H1 (cell line): Measurements from ENCODE around the gene NLRP1. TPM values are rescaled to one million over a fixed set of nuclear protein-coding genes. Genes with fewer than 3 reads are reported as not detected.

Experiments used
- CTCF ChIA-PET: fragments of 300-600 bp; sonication (Branson Sonifier 250); formaldehyde crosslinking; loops from one replicate; lab custom pipeline; 2021; ENCODE audit not compliant: partially characterized antibody; lab: Charles Lee
- POLR2A ChIA-PET: fragments of 300-600 bp; sonication (Branson Sonifier 250); formaldehyde crosslinking; loops from one replicate; lab custom pipeline; 2021; ENCODE audit warnings: inconsistent platforms; ENCODE audit not compliant: partially characterized antibody; lab: Charles Lee
- DNase-seq, 2 experiments: peaks; one replicate each; pipeline versions ENCODE4 v3.0.0 to v3.0.0-alpha.2; 2010 to 2022; ENCODE audit warnings: low spot score in 2 of 2, low read depth in 1 of 2, mixed read lengths in 1 of 2
- FAIRE-seq: peaks from 2 replicates; lab custom pipeline; 2011; peaks lifted over from hg19 to GRCh38; lab: Jason Lieb, UNC
- H2AFZ ChIP-seq: 2 replicates; pipeline ENCODE4 v1.8.1; 2012; ENCODE audit warnings: low read length, inconsistent platforms
- H2AK5ac ChIP-seq: 2 replicates; pipeline ENCODE4 v1.6.1; 2013; ENCODE audit warnings: low read depth, low read length
- H2BK120ac ChIP-seq: replicated peaks from 2 replicates; pipeline ENCODE3; 2013; ENCODE audit warnings: low read depth, low read length, inconsistent platforms
- H2BK12ac ChIP-seq: 2 replicates; pipeline ENCODE4 v1.6.1; 2013; ENCODE audit warnings: low read depth, low read length
- H2BK15ac ChIP-seq: 2 replicates; pipeline ENCODE4 v1.6.1; 2013; ENCODE audit warnings: low read length
- H2BK20ac ChIP-seq: 2 replicates; pipeline ENCODE4 v1.6.1; 2013; ENCODE audit warnings: low read length
- H2BK5ac ChIP-seq: 2 replicates; pipeline ENCODE4 v1.6.1; 2013; ENCODE audit warnings: low read depth, low read length
- H3K14ac ChIP-seq: 2 replicates; pipeline ENCODE4 v1.6.1; 2013; ENCODE audit warnings: inconsistent platforms; ENCODE audit not compliant: insufficient read length
- H3K18ac ChIP-seq: 2 replicates; pipeline ENCODE4 v1.6.1; 2013; ENCODE audit warnings: low read length; ENCODE audit errors: extremely low read depth
- H3K23ac ChIP-seq: 2 replicates; pipeline ENCODE4 v1.6.1; 2013; ENCODE audit warnings: inconsistent platforms; ENCODE audit not compliant: insufficient read length
- H3K23me2 ChIP-seq: 2 replicates; pipeline ENCODE4 v1.6.1; 2013; ENCODE audit warnings: low read depth, low read length
- H3K27ac ChIP-seq: 2 replicates; pipeline ENCODE4 v1.6.1; 2011; ENCODE audit warnings: low read depth, low read length, inconsistent platforms
- H3K27me3 ChIP-seq, 4 experiments: replicated peaks in 1 of 4; 1 replicate in 1 of 4; 2 replicates in 3 of 4; pipeline versions ENCODE4 v1.6.1 to v1.8.1; 2011 to 2013; ENCODE audit warnings: low read length in 3 of 4, mild to moderate bottlenecking in 3 of 4, inconsistent platforms in 2 of 4, mixed read lengths in 2 of 4, moderate library complexity in 1 of 4; ENCODE audit not compliant: control insufficient read depth in 3 of 4, insufficient read depth in 3 of 4; ENCODE audit errors: extremely low read depth in 1 of 4
- H3K36me3 ChIP-seq, 4 experiments: 2 replicates each; pipeline versions ENCODE4 v1.6.1 to v1.8.1; 2011 to 2013; ENCODE audit warnings: mild to moderate bottlenecking in 4 of 4, low read length in 3 of 4, moderate library complexity in 2 of 4, control low read depth in 1 of 4, inconsistent platforms in 1 of 4; ENCODE audit not compliant: insufficient read depth in 4 of 4, control insufficient read depth in 2 of 4
- H3K4ac ChIP-seq: replicated peaks from 2 replicates; pipeline ENCODE3; 2013; ENCODE audit warnings: low read length, low read depth, mixed read lengths, inconsistent platforms; ENCODE audit not compliant: insufficient read length
- H3K4me1 ChIP-seq, 4 experiments: replicated peaks in 1 of 4; 1 replicate in 1 of 4; 2 replicates in 3 of 4; pipeline versions ENCODE4 v1.6.1 to v1.8.1; 2011 to 2013; ENCODE audit warnings: low read length in 3 of 4, inconsistent platforms in 2 of 4, mixed read lengths in 1 of 4; ENCODE audit not compliant: insufficient read depth in 4 of 4, control insufficient read depth in 3 of 4
- H3K4me2 ChIP-seq, 2 experiments: 2 replicates each; pipeline versions ENCODE4 v1.6.1 to v1.8.1; 2011 to 2013; ENCODE audit warnings: low read depth in 2 of 2, low read length in 2 of 2, control low read depth in 1 of 2, inconsistent platforms in 1 of 2, mild to moderate bottlenecking in 1 of 2; ENCODE audit not compliant: insufficient read depth in 1 of 2
- H3K4me3 ChIP-seq, 4 experiments: fragments of 200-600, 300-600 bp in 1 of 4; sonication (generic), shearing (Covaris generic), sonication (Bioruptor Twin) in 1 of 4; 2 replicates each; pipeline versions ENCODE4 v1.5.1 to v1.8.1; 2011 to 2016; ENCODE audit warnings: low read length in 4 of 4, low read depth in 3 of 4, control low read depth in 2 of 4, inconsistent platforms in 2 of 4, mild to moderate bottlenecking in 2 of 4, mixed read lengths in 1 of 4, moderate library complexity in 1 of 4; ENCODE audit not compliant: insufficient read depth in 2 of 4; ENCODE audit errors: extremely low read depth in 1 of 4
- H3K56ac ChIP-seq: replicated peaks from 2 replicates; pipeline ENCODE3; 2013; ENCODE audit warnings: low read depth, mild to moderate bottlenecking, mixed read lengths, low read length, inconsistent platforms; ENCODE audit not compliant: insufficient read length
- H3K79me1 ChIP-seq: 2 replicates; pipeline ENCODE4 v1.6.1; 2013; ENCODE audit warnings: low read depth, low read length, control low read depth
- H3K79me2 ChIP-seq, 2 experiments: 2 replicates each; pipeline versions ENCODE4 v1.6.1 to v1.8.1; 2012 to 2013; ENCODE audit warnings: low read length in 2 of 2, mild to moderate bottlenecking in 2 of 2, inconsistent platforms in 1 of 2; ENCODE audit not compliant: insufficient read depth in 2 of 2, control insufficient read depth in 1 of 2
- H3K9ac ChIP-seq, 4 experiments: replicated peaks in 1 of 4; 1 replicate in 1 of 4; 2 replicates in 3 of 4; pipeline versions ENCODE4 v1.6.1 to v1.8.1; 2011 to 2013; ENCODE audit warnings: low read depth in 3 of 4, low read length in 3 of 4, control low read depth in 2 of 4, mild to moderate bottlenecking in 2 of 4, moderate library complexity in 2 of 4, inconsistent platforms in 1 of 4; ENCODE audit errors: extremely low read depth in 1 of 4
- H3K9me3 ChIP-seq, 2 experiments: 2 replicates each; pipeline versions ENCODE4 v1.6.1 to v1.8.1; 2012 to 2013; ENCODE audit warnings: mild to moderate bottlenecking in 2 of 2, moderate library complexity in 2 of 2, control low read depth in 1 of 2, inconsistent platforms in 1 of 2, low read depth in 1 of 2, low read length in 1 of 2, mixed read lengths in 1 of 2; ENCODE audit not compliant: insufficient read depth in 2 of 2
- H4K20me1 ChIP-seq, 2 experiments: replicated peaks in 1 of 2; 2 replicates each; pipeline versions ENCODE3 to v1.8.1; 2011 to 2013; ENCODE audit warnings: inconsistent platforms in 2 of 2, low read length in 2 of 2, mild to moderate bottlenecking in 1 of 2; ENCODE audit not compliant: insufficient read depth in 2 of 2, control insufficient read depth in 1 of 2
- H4K5ac ChIP-seq: 2 replicates; pipeline ENCODE4 v1.6.1; 2013; ENCODE audit warnings: low read length, low read depth, mixed read lengths, inconsistent platforms; ENCODE audit not compliant: insufficient read length
- H4K8ac ChIP-seq: 2 replicates; pipeline ENCODE4 v1.8.0; 2013; ENCODE audit warnings: mild to moderate bottlenecking, moderate library complexity, low read length, inconsistent platforms; ENCODE audit not compliant: insufficient read depth; ENCODE audit errors: extremely low read depth
- H4K91ac ChIP-seq: replicated peaks from 2 replicates; pipeline ENCODE3; 2013; ENCODE audit warnings: low read length, mixed read lengths, inconsistent platforms; ENCODE audit not compliant: insufficient read length
- E2F6 ChIP-seq: IDR thresholded peaks from 2 replicates; pipeline ENCODE4 v1.6.1; 2012; ENCODE audit warnings: inconsistent platforms
- NANOG ChIP-seq: IDR thresholded peaks from 2 replicates; pipeline ENCODE4 v1.6.1; 2011; ENCODE audit warnings: low read length, low read depth, mild to moderate bottlenecking, inconsistent platforms; ENCODE audit not compliant: insufficient read depth, poor library complexity, severe bottlenecking
- WGBS, 2 experiments: shearing (Covaris generic) in 1 of 2; methylation state at CpG; one replicate each; pipeline versions ENCODE4 v1.1.6 to v1.1.7; 2013 to 2015; ENCODE audit warnings: low lambda C conversion rate in 2 of 2, mixed read lengths in 2 of 2, inconsistent platforms in 1 of 2, low coverage in 1 of 2, missing lambda C conversion rate in 1 of 2; ENCODE audit not compliant: insufficient replicate concordance in 2 of 2, insufficient coverage in 1 of 2, insufficient read length in 1 of 2; ENCODE audit errors: extremely low coverage in 1 of 2, missing lambda C conversion rate in 1 of 2; 5-methylcytosine and 5-hydroxymethylcytosine counted together
- polyA plus RNA-seq, 7 experiments: library from polyadenylated mRNA; depleted of rRNA in 3 of 7; stranded (reverse) in 5 of 7; unstranded in 2 of 7; fragments of >200 nt in 5 of 7; fragments of 200-250 nt in 2 of 7; gene quantifications; 1 replicate in 5 of 7; 2 replicates in 1 of 7; 4 replicates in 1 of 7; pipeline versions ENCODE4 v1.2.1 to v1.2.3, GENCODE V29; 2011 to 2013; ENCODE audit warnings: missing spikeins in 2 of 7, mixed read lengths in 2 of 7
- total RNA-seq: library from RNA; stranded (reverse); fragmentation: NEBNext Ultra II Directional; extraction: Animal tissue kit (Norgen Biotek cat#: 25700); gene quantifications from 2 replicates; pipeline ENCODE4 v1.2.1, GENCODE V29; 2021
- TF ChIP-seq, protein P1 (sequence below): IDR thresholded peaks from 2 replicates; pipeline ENCODE4 v1.6.1; 2012; ENCODE audit warnings: low read length, inconsistent platforms
- TF ChIP-seq, protein P2 (sequence below), 3 experiments: IDR thresholded peaks; 1 replicate in 2 of 3; 2 replicates in 1 of 3; pipeline versions ENCODE4 v1.5.1 to v1.6.1; 2011; ENCODE audit warnings: low read length in 3 of 3, mild to moderate bottlenecking in 3 of 3, inconsistent platforms in 2 of 3, low read depth in 1 of 3, moderate library complexity in 1 of 3; ENCODE audit not compliant: insufficient read depth in 1 of 3; ENCODE audit errors: control extremely low read depth in 1 of 3
- TF ChIP-seq, protein P3 (sequence below): IDR thresholded peaks from 2 replicates; pipeline ENCODE4 v1.6.1; 2012; ENCODE audit warnings: inconsistent platforms

The NLRP1 gene
- total and polyA plus RNA-seq, 2 of the 8 experiments (the other 6 are each of a cell fraction or from before 2014, with no cell fraction given) = 8.6 to 10.4 TPM

- Histone ChIP-seq H2BK15ac (peak overlapping the region; percentile 10; the same call in 1 of the 2 replicates), H3K14ac (no peak overlapping the region), H3K18ac (peak overlapping the region; percentile 16; the same call in 1 of the 2 replicates), H4K8ac (no peak overlapping the region), H3K9me3 (no peaks in the 10 kb centered on the region), H3K56ac (no peak overlapping the region), H4K20me1 (no peaks in the 10 kb centered on the region), H2BK120ac (no peak overlapping the region), H3K23me2 (peaks cover 4% of the 10 kb centered on the region; the same call in 1 of the 2 replicates), H4K91ac (no peak overlapping the region), H4K5ac (peak overlapping the region; percentile 2), H3K4me3 (no peak overlapping the region), H3K36me3 (no peaks in the 10 kb centered on the region), H2BK20ac (peak overlapping the region; percentile 73; the same call in 1 of the 2 replicates), H3K4ac (no peak overlapping the region), H3K79me1 (no peaks in the 10 kb centered on the region), H2AK5ac (no peak overlapping the region), H3K4me2 (peak overlapping the region; percentile 24 to 34; a peak in 1 of 4 replicates), H3K23ac (no peak overlapping the region), H3K9ac (no peak overlapping the region), H3K27me3 (no peaks in the 10 kb centered on the region), H2BK12ac (peak overlapping the region; percentile 94), H2AFZ (peak overlapping the region; percentile 99), H3K4me1 (peaks cover 0 to 6% (median 2%) of the 10 kb centered on the region in 4 experiments; a peak in 4 of 7 replicates), H3K27ac (no peak overlapping the region), H2BK5ac (peak overlapping the region; percentile 4), H3K79me2 (no peaks in the 10 kb centered on the region)
- ChIA-PET POLR2A (interaction anchor here (0.8 to 1.7 kb wide), 3 partner anchors 14 to 41 kb away, joined by 3 read pairs; a partner anchor contains a TSS), CTCF (interaction anchor here (0.6 to 2.1 kb wide), 9 partner anchors 10 to 82 kb away, joined by 3 to 8 read pairs (median 4); no protein-coding TSS in a partner anchor)
- WGBS, 2 experiments = 60% methylated on average over 6 of the region's 6 CpGs; no CpG with 5 or more reads in 1 of the 2 experiments
- DNase-seq (peak in 1 of 2 experiments; percentile 13), FAIRE-seq (peak; percentile 60)
- TF ChIP-seq, protein P1, sequence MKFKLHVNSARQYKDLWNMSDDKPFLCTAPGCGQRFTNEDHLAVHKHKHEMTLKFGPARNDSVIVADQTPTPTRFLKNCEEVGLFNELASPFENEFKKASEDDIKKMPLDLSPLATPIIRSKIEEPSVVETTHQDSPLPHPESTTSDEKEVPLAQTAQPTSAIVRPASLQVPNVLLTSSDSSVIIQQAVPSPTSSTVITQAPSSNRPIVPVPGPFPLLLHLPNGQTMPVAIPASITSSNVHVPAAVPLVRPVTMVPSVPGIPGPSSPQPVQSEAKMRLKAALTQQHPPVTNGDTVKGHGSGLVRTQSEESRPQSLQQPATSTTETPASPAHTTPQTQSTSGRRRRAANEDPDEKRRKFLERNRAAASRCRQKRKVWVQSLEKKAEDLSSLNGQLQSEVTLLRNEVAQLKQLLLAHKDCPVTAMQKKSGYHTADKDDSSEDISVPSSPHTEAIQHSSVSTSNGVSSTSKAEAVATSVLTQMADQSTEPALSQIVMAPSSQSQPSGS = no peak
- TF ChIP-seq E2F6 (peak; percentile 72), NANOG (no peak)
- TF ChIP-seq, protein P2, sequence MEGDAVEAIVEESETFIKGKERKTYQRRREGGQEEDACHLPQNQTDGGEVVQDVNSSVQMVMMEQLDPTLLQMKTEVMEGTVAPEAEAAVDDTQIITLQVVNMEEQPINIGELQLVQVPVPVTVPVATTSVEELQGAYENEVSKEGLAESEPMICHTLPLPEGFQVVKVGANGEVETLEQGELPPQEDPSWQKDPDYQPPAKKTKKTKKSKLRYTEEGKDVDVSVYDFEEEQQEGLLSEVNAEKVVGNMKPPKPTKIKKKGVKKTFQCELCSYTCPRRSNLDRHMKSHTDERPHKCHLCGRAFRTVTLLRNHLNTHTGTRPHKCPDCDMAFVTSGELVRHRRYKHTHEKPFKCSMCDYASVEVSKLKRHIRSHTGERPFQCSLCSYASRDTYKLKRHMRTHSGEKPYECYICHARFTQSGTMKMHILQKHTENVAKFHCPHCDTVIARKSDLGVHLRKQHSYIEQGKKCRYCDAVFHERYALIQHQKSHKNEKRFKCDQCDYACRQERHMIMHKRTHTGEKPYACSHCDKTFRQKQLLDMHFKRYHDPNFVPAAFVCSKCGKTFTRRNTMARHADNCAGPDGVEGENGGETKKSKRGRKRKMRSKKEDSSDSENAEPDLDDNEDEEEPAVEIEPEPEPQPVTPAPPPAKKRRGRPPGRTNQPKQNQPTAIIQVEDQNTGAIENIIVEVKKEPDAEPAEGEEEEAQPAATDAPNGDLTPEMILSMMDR (IDR thresholded peaks at IDR 0.05; ENCODE audit: control extremely low read depth in 1 of 3, insufficient read depth in 1 of 3, low read depth in 1 of 3, low read length in 3 of 3) = peak; percentile 31 to 44 (median 37); a peak in 3 of 4 replicates
- TF ChIP-seq, protein P3, sequence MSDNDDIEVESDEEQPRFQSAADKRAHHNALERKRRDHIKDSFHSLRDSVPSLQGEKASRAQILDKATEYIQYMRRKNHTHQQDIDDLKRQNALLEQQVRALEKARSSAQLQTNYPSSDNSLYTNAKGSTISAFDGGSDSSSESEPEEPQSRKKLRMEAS = peak; percentile 81
Measured at GRCh38 chr17:5541610-5542202, 42.6 kb downstream of the NLRP1 start.
